H1 (cell line): ENCODE results near the gene MRPS5. TPM values are rescaled to one million over a fixed set of nuclear protein-coding genes. Genes with fewer than 3 reads are reported as not detected.

Experiments used
- CTCF ChIA-PET: fragments of 300-600 bp; sonication (Branson Sonifier 250); formaldehyde crosslinking; loops from one replicate; lab custom pipeline; 2021; ENCODE audit not compliant: partially characterized antibody; lab: Charles Lee
- POLR2A ChIA-PET: fragments of 300-600 bp; sonication (Branson Sonifier 250); formaldehyde crosslinking; loops from one replicate; lab custom pipeline; 2021; ENCODE audit warnings: inconsistent platforms; ENCODE audit not compliant: partially characterized antibody; lab: Charles Lee
- DNase-seq, 2 experiments: peaks; one replicate each; pipeline versions ENCODE4 v3.0.0 to v3.0.0-alpha.2; 2010 to 2022; ENCODE audit warnings: low spot score in 2 of 2, low read depth in 1 of 2, mixed read lengths in 1 of 2
- FAIRE-seq: peaks from 2 replicates; lab custom pipeline; 2011; peaks lifted over from hg19 to GRCh38; lab: Jason Lieb, UNC
- H2AFZ ChIP-seq: 2 replicates; pipeline ENCODE4 v1.8.1; 2012; ENCODE audit warnings: low read length, inconsistent platforms
- H2AK5ac ChIP-seq: 2 replicates; pipeline ENCODE4 v1.6.1; 2013; ENCODE audit warnings: low read depth, low read length
- H2BK120ac ChIP-seq: replicated peaks from 2 replicates; pipeline ENCODE3; 2013; ENCODE audit warnings: low read depth, low read length, inconsistent platforms
- H2BK12ac ChIP-seq: 2 replicates; pipeline ENCODE4 v1.6.1; 2013; ENCODE audit warnings: low read depth, low read length
- H2BK15ac ChIP-seq: 2 replicates; pipeline ENCODE4 v1.6.1; 2013; ENCODE audit warnings: low read length
- H2BK20ac ChIP-seq: 2 replicates; pipeline ENCODE4 v1.6.1; 2013; ENCODE audit warnings: low read length
- H2BK5ac ChIP-seq: 2 replicates; pipeline ENCODE4 v1.6.1; 2013; ENCODE audit warnings: low read depth, low read length
- H3K14ac ChIP-seq: 2 replicates; pipeline ENCODE4 v1.6.1; 2013; ENCODE audit warnings: inconsistent platforms; ENCODE audit not compliant: insufficient read length
- H3K18ac ChIP-seq: 2 replicates; pipeline ENCODE4 v1.6.1; 2013; ENCODE audit warnings: low read length; ENCODE audit errors: extremely low read depth
- H3K23ac ChIP-seq: 2 replicates; pipeline ENCODE4 v1.6.1; 2013; ENCODE audit warnings: inconsistent platforms; ENCODE audit not compliant: insufficient read length
- H3K23me2 ChIP-seq: 2 replicates; pipeline ENCODE4 v1.6.1; 2013; ENCODE audit warnings: low read depth, low read length
- H3K27ac ChIP-seq: 2 replicates; pipeline ENCODE4 v1.6.1; 2011; ENCODE audit warnings: low read depth, low read length, inconsistent platforms
- H3K27me3 ChIP-seq, 4 experiments: replicated peaks in 1 of 4; 1 replicate in 1 of 4; 2 replicates in 3 of 4; pipeline versions ENCODE4 v1.6.1 to v1.8.1; 2011 to 2013; ENCODE audit warnings: low read length in 3 of 4, mild to moderate bottlenecking in 3 of 4, inconsistent platforms in 2 of 4, mixed read lengths in 2 of 4, moderate library complexity in 1 of 4; ENCODE audit not compliant: control insufficient read depth in 3 of 4, insufficient read depth in 3 of 4; ENCODE audit errors: extremely low read depth in 1 of 4
- H3K36me3 ChIP-seq, 4 experiments: 2 replicates each; pipeline versions ENCODE4 v1.6.1 to v1.8.1; 2011 to 2013; ENCODE audit warnings: mild to moderate bottlenecking in 4 of 4, low read length in 3 of 4, moderate library complexity in 2 of 4, control low read depth in 1 of 4, inconsistent platforms in 1 of 4; ENCODE audit not compliant: insufficient read depth in 4 of 4, control insufficient read depth in 2 of 4
- H3K4ac ChIP-seq: replicated peaks from 2 replicates; pipeline ENCODE3; 2013; ENCODE audit warnings: low read length, low read depth, mixed read lengths, inconsistent platforms; ENCODE audit not compliant: insufficient read length
- H3K4me1 ChIP-seq, 4 experiments: replicated peaks in 1 of 4; 1 replicate in 1 of 4; 2 replicates in 3 of 4; pipeline versions ENCODE4 v1.6.1 to v1.8.1; 2011 to 2013; ENCODE audit warnings: low read length in 3 of 4, inconsistent platforms in 2 of 4, mixed read lengths in 1 of 4; ENCODE audit not compliant: insufficient read depth in 4 of 4, control insufficient read depth in 3 of 4
- H3K4me2 ChIP-seq, 2 experiments: 2 replicates each; pipeline versions ENCODE4 v1.6.1 to v1.8.1; 2011 to 2013; ENCODE audit warnings: low read depth in 2 of 2, low read length in 2 of 2, control low read depth in 1 of 2, inconsistent platforms in 1 of 2, mild to moderate bottlenecking in 1 of 2; ENCODE audit not compliant: insufficient read depth in 1 of 2
- H3K4me3 ChIP-seq, 4 experiments: fragments of 200-600, 300-600 bp in 1 of 4; sonication (generic), shearing (Covaris generic), sonication (Bioruptor Twin) in 1 of 4; 2 replicates each; pipeline versions ENCODE4 v1.5.1 to v1.8.1; 2011 to 2016; ENCODE audit warnings: low read length in 4 of 4, low read depth in 3 of 4, control low read depth in 2 of 4, inconsistent platforms in 2 of 4, mild to moderate bottlenecking in 2 of 4, mixed read lengths in 1 of 4, moderate library complexity in 1 of 4; ENCODE audit not compliant: insufficient read depth in 2 of 4; ENCODE audit errors: extremely low read depth in 1 of 4
- H3K56ac ChIP-seq: replicated peaks from 2 replicates; pipeline ENCODE3; 2013; ENCODE audit warnings: low read depth, mild to moderate bottlenecking, mixed read lengths, low read length, inconsistent platforms; ENCODE audit not compliant: insufficient read length
- H3K79me1 ChIP-seq: 2 replicates; pipeline ENCODE4 v1.6.1; 2013; ENCODE audit warnings: low read depth, low read length, control low read depth
- H3K79me2 ChIP-seq, 2 experiments: 2 replicates each; pipeline versions ENCODE4 v1.6.1 to v1.8.1; 2012 to 2013; ENCODE audit warnings: low read length in 2 of 2, mild to moderate bottlenecking in 2 of 2, inconsistent platforms in 1 of 2; ENCODE audit not compliant: insufficient read depth in 2 of 2, control insufficient read depth in 1 of 2
- H3K9ac ChIP-seq, 4 experiments: replicated peaks in 1 of 4; 1 replicate in 1 of 4; 2 replicates in 3 of 4; pipeline versions ENCODE4 v1.6.1 to v1.8.1; 2011 to 2013; ENCODE audit warnings: low read depth in 3 of 4, low read length in 3 of 4, control low read depth in 2 of 4, mild to moderate bottlenecking in 2 of 4, moderate library complexity in 2 of 4, inconsistent platforms in 1 of 4; ENCODE audit errors: extremely low read depth in 1 of 4
- H3K9me3 ChIP-seq, 2 experiments: 2 replicates each; pipeline versions ENCODE4 v1.6.1 to v1.8.1; 2012 to 2013; ENCODE audit warnings: mild to moderate bottlenecking in 2 of 2, moderate library complexity in 2 of 2, control low read depth in 1 of 2, inconsistent platforms in 1 of 2, low read depth in 1 of 2, low read length in 1 of 2, mixed read lengths in 1 of 2; ENCODE audit not compliant: insufficient read depth in 2 of 2
- H4K20me1 ChIP-seq, 2 experiments: replicated peaks in 1 of 2; 2 replicates each; pipeline versions ENCODE3 to v1.8.1; 2011 to 2013; ENCODE audit warnings: inconsistent platforms in 2 of 2, low read length in 2 of 2, mild to moderate bottlenecking in 1 of 2; ENCODE audit not compliant: insufficient read depth in 2 of 2, control insufficient read depth in 1 of 2
- H4K5ac ChIP-seq: 2 replicates; pipeline ENCODE4 v1.6.1; 2013; ENCODE audit warnings: low read length, low read depth, mixed read lengths, inconsistent platforms; ENCODE audit not compliant: insufficient read length
- H4K8ac ChIP-seq: 2 replicates; pipeline ENCODE4 v1.8.0; 2013; ENCODE audit warnings: mild to moderate bottlenecking, moderate library complexity, low read length, inconsistent platforms; ENCODE audit not compliant: insufficient read depth; ENCODE audit errors: extremely low read depth
- H4K91ac ChIP-seq: replicated peaks from 2 replicates; pipeline ENCODE3; 2013; ENCODE audit warnings: low read length, mixed read lengths, inconsistent platforms; ENCODE audit not compliant: insufficient read length
- HDAC2 ChIP-seq, 2 experiments: fragments of 300-600 bp in 1 of 2; sonication (generic) in 1 of 2; IDR thresholded peaks; 2 replicates each; pipeline ENCODE4 v1.6.1; 2011 to 2012; ENCODE audit warnings: low read depth in 2 of 2, low read length in 2 of 2, mild to moderate bottlenecking in 2 of 2, moderate library complexity in 2 of 2, borderline replicate concordance in 1 of 2, inconsistent platforms in 1 of 2
- KDM5A ChIP-seq: fragments of 200-600 bp; IDR thresholded peaks from 2 replicates; pipeline ENCODE4 v1.7.1; 2012; ENCODE audit warnings: mild to moderate bottlenecking, low read length, inconsistent platforms, mixed read lengths
- NANOG ChIP-seq: IDR thresholded peaks from 2 replicates; pipeline ENCODE4 v1.6.1; 2011; ENCODE audit warnings: low read length, low read depth, mild to moderate bottlenecking, inconsistent platforms; ENCODE audit not compliant: insufficient read depth, poor library complexity, severe bottlenecking
- POLR2A ChIP-seq, 2 experiments: IDR thresholded peaks; 1 replicate in 1 of 2; 2 replicates in 1 of 2; pipeline ENCODE4 v1.6.1; 2011; ENCODE audit warnings: low read depth in 2 of 2, low read length in 2 of 2, mild to moderate bottlenecking in 2 of 2; ENCODE audit errors: control extremely low read depth in 1 of 2
- RFX5 ChIP-seq: IDR thresholded peaks from 2 replicates; pipeline ENCODE4 v1.6.1; 2011; ENCODE audit warnings: low read depth, low read length, improper control_type of control experiment, borderline replicate concordance
- SAP30 ChIP-seq: fragments of 300-600 bp; sonication (generic); IDR thresholded peaks from 2 replicates; pipeline ENCODE4 v1.7.1; 2012; ENCODE audit warnings: low read length, moderate library complexity, mild to moderate bottlenecking, inconsistent platforms; ENCODE audit not compliant: insufficient read depth, insufficient replicate concordance
- WGBS, 2 experiments: shearing (Covaris generic) in 1 of 2; methylation state at CpG; one replicate each; pipeline versions ENCODE4 v1.1.6 to v1.1.7; 2013 to 2015; ENCODE audit warnings: low lambda C conversion rate in 2 of 2, mixed read lengths in 2 of 2, inconsistent platforms in 1 of 2, low coverage in 1 of 2, missing lambda C conversion rate in 1 of 2; ENCODE audit not compliant: insufficient replicate concordance in 2 of 2, insufficient coverage in 1 of 2, insufficient read length in 1 of 2; ENCODE audit errors: extremely low coverage in 1 of 2, missing lambda C conversion rate in 1 of 2; 5-methylcytosine and 5-hydroxymethylcytosine counted together
- polyA plus RNA-seq, 7 experiments: library from polyadenylated mRNA; depleted of rRNA in 3 of 7; stranded (reverse) in 5 of 7; unstranded in 2 of 7; fragments of >200 nt in 5 of 7; fragments of 200-250 nt in 2 of 7; gene quantifications; 1 replicate in 5 of 7; 2 replicates in 1 of 7; 4 replicates in 1 of 7; pipeline versions ENCODE4 v1.2.1 to v1.2.3, GENCODE V29; 2011 to 2013; ENCODE audit warnings: missing spikeins in 2 of 7, mixed read lengths in 2 of 7
- total RNA-seq: library from RNA; stranded (reverse); fragmentation: NEBNext Ultra II Directional; extraction: Animal tissue kit (Norgen Biotek cat#: 25700); gene quantifications from 2 replicates; pipeline ENCODE4 v1.2.1, GENCODE V29; 2021

MRPS5 gene
- total and polyA plus RNA-seq, 2 of the 8 experiments (the other 6 are each of a cell fraction or from before 2014, with no cell fraction given) = 36.7 to 53.0 TPM

GRCh38 chr2:95073856-95074662 is 47.5 kb downstream of the MRPS5 start:
- Histone ChIP-seq H3K27me3 (peaks cover 0 to 15% (median 12%) of the 10 kb centered on the region in 4 experiments; a peak in 4 of 7 replicates), H3K56ac (no peak overlapping the region), H3K23me2 (0 out of 2 replicates have a peak, but pooled peaks cover under 1% of the 10 kb centered on the region), H2BK120ac (no peak overlapping the region), H3K9ac (no peak overlapping the region), H3K4ac (no peak overlapping the region), H2AFZ (no peak overlapping the region), H2BK5ac (no peak overlapping the region), H3K18ac (no peak overlapping the region), H3K4me3 (no peak overlapping the region), H3K23ac (no peak overlapping the region), H2BK20ac (no peak overlapping the region), H3K79me2 (no peaks in the 10 kb centered on the region), H4K5ac (no peak overlapping the region), H3K79me1 (no peaks in the 10 kb centered on the region), H3K36me3 (no peaks in the 10 kb centered on the region), H2BK12ac (no peak overlapping the region), H2BK15ac (no peak overlapping the region), H2AK5ac (no peak overlapping the region), H3K14ac (no peak overlapping the region), H3K27ac (no peak overlapping the region), H4K8ac (peak overlapping the region; percentile 35; the same call in 1 of the 2 replicates), H3K4me2 (no peak overlapping the region), H3K4me1 (peaks cover 0 to 4% (median 2%) of the 10 kb centered on the region in 4 experiments; a peak in 5 of 7 replicates), H4K20me1 (no peaks in the 10 kb centered on the region), H3K9me3 (peaks cover 11 to 50% of the 10 kb centered on the region in 2 experiments; a peak in 3 of 4 replicates), H4K91ac (no peak overlapping the region)
- ChIA-PET CTCF (interaction anchor here (0.7 to 1.7 kb wide), 3 partner anchors 11 to 41 kb away, joined by 4 to 6 read pairs (median 4); no protein-coding TSS in a partner anchor), POLR2A (no interaction called here)
- DNase-seq = no peak
- TF ChIP-seq RFX5 = no peak
- TF ChIP-seq SAP30 = no peak
- TF ChIP-seq HDAC2 (IDR thresholded peaks at IDR 0.05; ENCODE audit: borderline replicate concordance in 1 of 2, low read depth in 2 of 2, low read length in 2 of 2) = no peak
- TF ChIP-seq KDM5A = no peak
- TF ChIP-seq POLR2A (IDR thresholded peaks at IDR 0.05; ENCODE audit: control extremely low read depth in 1 of 2, low read depth in 2 of 2, low read length in 2 of 2) = no peak
- no peak for TF ChIP-seq NANOG
- FAIRE-seq = no peak
- 85% methylated on average over 18 of the region's 18 CpGs; no CpG with 5 or more reads in 1 of the 2 experiments for WGBS, 2 experiments
